ENCODE data around the gene CLEC19A. TPM values are rescaled to one million over a fixed set of nuclear protein-coding genes. Genes with fewer than 3 reads are reported as not detected.

Gene CLEC19A
- not detected for total RNA-seq

DNA sequence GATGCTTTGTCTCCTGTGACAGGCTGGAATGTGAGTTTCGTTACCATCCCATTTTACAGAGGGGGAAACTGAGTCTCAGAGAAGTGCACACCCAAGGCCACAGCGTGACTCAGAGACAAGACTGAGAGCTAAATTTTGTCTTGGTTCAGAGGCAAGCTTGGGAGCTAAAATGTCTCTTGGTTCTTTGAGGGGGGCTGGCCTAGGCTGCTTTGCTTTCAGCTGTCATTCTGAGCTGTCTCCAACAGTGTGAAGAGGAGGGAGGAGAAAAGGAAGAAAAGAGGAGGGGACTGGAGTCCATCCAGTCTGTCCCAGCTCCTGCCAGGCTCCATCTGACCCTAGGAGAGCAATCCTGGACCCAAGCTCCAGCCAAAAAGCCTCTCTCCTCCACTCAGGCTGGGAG lies at the start of gene CLEC19A:
Gene CLEC19A (plus strand): TSS at position 301 of the 400 bp plus-strand sequence. CDS start 121 bp downstream, outside the sequence.
- TF ChIP-seq POLR2AphosphoS5 (IDR thresholded peaks at IDR 0.05; ENCODE audit: insufficient read depth in 1 of 2, low read depth in 1 of 2) (no peak), POLR2A (IDR thresholded peaks at IDR 0.05) (no peak), CTCF (IDR thresholded peaks at IDR 0.05) (no peak)
- Histone ChIP-seq H3K27me3 (no peaks in the 10 kb centered on the region), H3K36me3 (no peaks in the 10 kb centered on the region), H3K4me1 (no peaks in the 10 kb centered on the region), H3K9me3 (no peaks in the 10 kb centered on the region), H3K4me3 (no peak within 1 kb of the TSS), H3K27ac (no peak within 1 kb of the TSS)
- DNase-seq (ENCODE audit: extremely low spot score in 2 of 2), result no peak
- intact Hi-C loops (cut with DNase I), result no loop called here

DNA sequence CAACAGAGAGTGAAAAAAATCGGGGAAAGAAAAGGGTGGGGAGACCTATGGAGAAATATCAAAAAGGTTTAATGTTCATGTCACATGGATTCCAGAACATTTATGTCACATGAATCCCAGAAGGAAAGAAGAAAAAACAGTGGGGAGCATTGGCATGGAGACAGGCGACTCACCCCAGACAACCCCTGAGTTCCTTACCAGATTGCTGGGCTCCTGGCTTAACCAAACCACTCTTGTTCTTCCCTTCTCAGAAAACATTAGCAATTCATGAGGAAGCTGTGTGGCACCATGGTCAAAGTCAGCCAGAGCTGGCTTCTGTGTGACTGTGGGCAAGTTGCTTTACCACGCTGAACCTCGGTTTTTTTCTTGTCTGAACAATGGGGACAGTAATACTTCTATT lies 49.6 kb upstream of the CLEC19A start:
- H3K36me3 ChIP-seq, result no peaks in the 10 kb centered on the region
- H3K9me3 ChIP-seq, result peaks cover 10% of the 10 kb centered on the region
- no peak for TF ChIP-seq CTCF (IDR thresholded peaks at IDR 0.05)
- TF ChIP-seq POLR2AphosphoS5 (IDR thresholded peaks at IDR 0.05; ENCODE audit: insufficient read depth in 1 of 2, low read depth in 1 of 2), result no peak
- no peak for TF ChIP-seq POLR2A (IDR thresholded peaks at IDR 0.05)
- H3K27me3 ChIP-seq, result no peaks in the 10 kb centered on the region
- H3K4me3 ChIP-seq, result no peak overlapping the region
- no peak overlapping the region for H3K27ac ChIP-seq
- intact Hi-C loops (cut with DNase I), result no loop called here
- H3K4me1 ChIP-seq, result no peaks in the 10 kb centered on the region
- DNase-seq (ENCODE audit: extremely low spot score in 2 of 2), result no peak

- DNase-seq (ENCODE audit: extremely low spot score in 2 of 2), result no peak
- Histone ChIP-seq H3K4me3 (no peak overlapping the region), H3K9me3 (peaks cover 10% of the 10 kb centered on the region), H3K4me1 (no peaks in the 10 kb centered on the region), H3K27ac (no peak overlapping the region), H3K36me3 (no peaks in the 10 kb centered on the region), H3K27me3 (no peaks in the 10 kb centered on the region)
- intact Hi-C loops (cut with DNase I), result no loop called here
- no peak for TF ChIP-seq POLR2A (IDR thresholded peaks at IDR 0.05)
- no peak for TF ChIP-seq CTCF (IDR thresholded peaks at IDR 0.05)
- no peak for TF ChIP-seq POLR2AphosphoS5 (IDR thresholded peaks at IDR 0.05; ENCODE audit: insufficient read depth in 1 of 2, low read depth in 1 of 2)
Measured at GRCh38 chr16:19236561-19237209, 48.8 kb upstream of the CLEC19A start.

DNA sequence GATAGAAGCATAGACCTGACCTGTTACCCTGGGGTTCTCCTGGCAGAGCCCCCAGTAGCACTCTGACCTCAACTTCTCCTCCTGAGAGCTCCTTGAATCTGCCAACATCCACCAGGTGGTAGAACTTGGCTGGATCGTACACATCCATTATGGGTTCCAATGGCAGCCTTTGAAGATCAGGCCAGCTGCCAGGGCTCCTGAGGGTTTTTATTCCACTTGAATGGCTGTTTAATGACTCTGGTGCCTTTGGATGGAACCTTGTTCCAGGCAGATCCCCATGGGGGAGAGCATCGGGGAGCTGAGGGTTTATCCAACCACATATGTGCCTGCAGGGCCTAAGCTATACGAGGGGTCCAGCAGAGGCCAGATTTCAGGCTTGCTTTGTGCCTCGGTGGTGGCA lies 47.1 kb upstream of the CLEC19A start:
- Histone ChIP-seq H3K4me1 (no peaks in the 10 kb centered on the region), H3K9me3 (peaks cover 10% of the 10 kb centered on the region), H3K27me3 (no peaks in the 10 kb centered on the region), H3K36me3 (no peaks in the 10 kb centered on the region), H3K27ac (no peak overlapping the region), H3K4me3 (no peak overlapping the region)
- no peak for DNase-seq (ENCODE audit: extremely low spot score in 2 of 2)
- intact Hi-C loops (cut with DNase I), result no loop called here
- TF ChIP-seq POLR2AphosphoS5 (IDR thresholded peaks at IDR 0.05; ENCODE audit: insufficient read depth in 1 of 2, low read depth in 1 of 2) (no peak), POLR2A (IDR thresholded peaks at IDR 0.05) (no peak), CTCF (IDR thresholded peaks at IDR 0.05) (no peak)

DNA sequence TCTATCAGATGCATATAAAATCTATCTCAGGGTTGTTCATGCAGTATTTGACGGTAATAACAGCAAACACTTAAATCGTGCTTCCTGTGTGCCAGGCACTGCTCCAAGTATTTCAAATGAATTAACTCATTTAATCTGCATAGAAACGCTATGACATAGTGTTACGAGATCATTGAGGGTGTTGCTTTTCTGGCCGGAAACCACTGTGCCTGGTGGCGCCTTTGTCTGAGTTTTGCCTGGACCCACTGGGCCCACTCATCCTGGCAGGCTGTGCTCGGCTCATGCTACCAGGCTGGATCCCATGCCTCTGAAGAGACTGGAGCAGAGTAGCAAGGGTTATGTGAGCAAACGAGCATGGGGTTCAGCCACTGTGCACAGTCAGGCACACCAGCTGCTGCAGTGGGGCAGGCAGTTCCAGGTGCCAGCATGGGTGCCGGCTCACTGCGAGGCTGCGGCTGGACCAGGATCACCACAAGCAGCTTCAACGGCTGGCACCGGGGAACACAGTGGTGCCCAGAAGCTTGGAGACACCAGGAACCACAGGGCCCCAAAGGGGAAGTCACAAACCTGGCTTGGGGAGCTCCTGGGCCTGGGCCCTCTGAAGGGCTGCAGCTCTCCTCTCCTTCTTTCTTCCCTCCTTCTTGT lies 45.9 kb upstream of the CLEC19A start:
- no peaks in the 10 kb centered on the region for H3K36me3 ChIP-seq
- H3K9me3 ChIP-seq, result peaks cover 10% of the 10 kb centered on the region
- intact Hi-C loops (cut with DNase I), result no loop called here
- no peak overlapping the region for H3K27ac ChIP-seq
- no peaks in the 10 kb centered on the region for H3K27me3 ChIP-seq
- DNase-seq (ENCODE audit: extremely low spot score in 2 of 2), result no peak
- H3K4me1 ChIP-seq, result no peaks in the 10 kb centered on the region
- TF ChIP-seq POLR2AphosphoS5 (IDR thresholded peaks at IDR 0.05; ENCODE audit: insufficient read depth in 1 of 2, low read depth in 1 of 2) (no peak), POLR2A (IDR thresholded peaks at IDR 0.05) (no peak), CTCF (IDR thresholded peaks at IDR 0.05) (no peak)
- H3K4me3 ChIP-seq, result no peak overlapping the region

Measured in vagina (tissue), 2 donors.